ENCODE results near the gene RERG. TPM values are rescaled to one million over a fixed set of nuclear protein-coding genes. Genes with fewer than 3 reads are reported as not detected.

RERG gene
- total and polyA plus RNA-seq, 2 donors (not counting 3 experiments of a cell fraction or from before 2014, with no cell fraction given): not detected

- DNase-seq (ENCODE audit: low read depth, low spot score) (no peak), FAIRE-seq (no peak)
- Histone ChIP-seq H3K4me1 (ENCODE audit: control insufficient read depth, extremely low read depth, insufficient read depth, low read length) (no peaks in the 10 kb centered on the region), H3K36me3 (ENCODE audit: control insufficient read depth in 2 of 2, extremely low read depth in 1 of 2, insufficient read depth in 2 of 2, low read length in 2 of 2) (no peaks in the 10 kb centered on the region), H4K20me1 (replicated peaks; ENCODE audit: control insufficient read depth, extremely low read depth, insufficient read depth, low read length) (no peaks in the 10 kb centered on the region), H3K79me2 (ENCODE audit: control insufficient read depth, insufficient read depth, low read length) (no peaks in the 10 kb centered on the region), H3K9me3 (replicated peaks; ENCODE audit: control insufficient read depth, insufficient read depth, low read length) (no peaks in the 10 kb centered on the region), H3K27me3 (ENCODE audit: control insufficient read depth in 2 of 2, insufficient read depth in 2 of 2, low read length in 2 of 2) (peaks cover 10 to 14% of the 10 kb centered on the region in 2 experiments), H2AFZ (ENCODE audit: low read depth, low read length) (no peak overlapping the region), H3K9me1 (replicated peaks; ENCODE audit: control insufficient read depth, extremely low read depth, insufficient read depth, low read length) (no peaks in the 10 kb centered on the region), H3K27ac (ENCODE audit: insufficient read depth, low read depth, low read length) (no peak overlapping the region), H3K4me3 (replicated peaks in 1 of 3; ENCODE audit: insufficient read depth in 1 of 3, low read depth in 1 of 3, low read length in 3 of 3) (no peak overlapping the region), H3K4me2 (ENCODE audit: insufficient read depth, low read length) (no peak overlapping the region), H3K9ac (replicated peaks; ENCODE audit: extremely low read depth, insufficient read depth, low read length) (no peak overlapping the region)
- ChIA-PET POLR2A (no interaction called here), CTCF (interaction anchor here (1.2 to 2.0 kb wide), 3 partner anchors 9 to 26 kb away, joined by 3 to 8 read pairs (median 3); no protein-coding TSS in a partner anchor)
- dilution Hi-C loops (cut with MboI; ENCODE audit: extremely low pct_ligation_motif_present, low sequenced_read_pairs): no loop called here
- intact Hi-C loops (cut with micrococcal nuclease): no loop called here
- TF ChIP-seq POLR2AphosphoS5 (IDR thresholded peaks at IDR 0.05; ENCODE audit: insufficient read depth, low read depth, low read length): no peak
- no peak for TF ChIP-seq POLR2A (IDR thresholded peaks at IDR 0.05; ENCODE audit: low read depth, low read length)
- TF ChIP-seq FOS (IDR thresholded peaks at IDR 0.05; ENCODE audit: borderline replicate concordance, insufficient read depth, low read length): no peak
- TF ChIP-seq CTCF (IDR thresholded peaks at IDR 0.05; ENCODE audit: extremely low read depth in 1 of 2, insufficient read depth in 1 of 2, low read depth in 1 of 2, low read length in 2 of 2): no peak
- TF ChIP-seq JUN (IDR thresholded peaks at IDR 0.05; ENCODE audit: borderline replicate concordance, insufficient read depth, insufficient read length, low read depth): no peak
- TF ChIP-seq GATA2 (IDR thresholded peaks at IDR 0.05; ENCODE audit: insufficient read depth, insufficient read length, low read depth, low read length): no peak
- no peak for TF ChIP-seq MYC (IDR thresholded peaks at IDR 0.05; ENCODE audit: low read depth, low read length)
- no peak for TF ChIP-seq EZH2 (IDR thresholded peaks at IDR 0.05; ENCODE audit: borderline replicate concordance, low read depth, low read length, severe bottlenecking)
- no peak for TF ChIP-seq MAX (IDR thresholded peaks at IDR 0.05; ENCODE audit: insufficient read depth, insufficient read length)
- no TSS peak for BruUV-seq (replicated peaks)
Observed at GRCh38 chr12:15253990-15254389, 32.8 kb upstream of the RERG start.
